Measurements from ENCODE around the gene RAD9A.

DNA sequence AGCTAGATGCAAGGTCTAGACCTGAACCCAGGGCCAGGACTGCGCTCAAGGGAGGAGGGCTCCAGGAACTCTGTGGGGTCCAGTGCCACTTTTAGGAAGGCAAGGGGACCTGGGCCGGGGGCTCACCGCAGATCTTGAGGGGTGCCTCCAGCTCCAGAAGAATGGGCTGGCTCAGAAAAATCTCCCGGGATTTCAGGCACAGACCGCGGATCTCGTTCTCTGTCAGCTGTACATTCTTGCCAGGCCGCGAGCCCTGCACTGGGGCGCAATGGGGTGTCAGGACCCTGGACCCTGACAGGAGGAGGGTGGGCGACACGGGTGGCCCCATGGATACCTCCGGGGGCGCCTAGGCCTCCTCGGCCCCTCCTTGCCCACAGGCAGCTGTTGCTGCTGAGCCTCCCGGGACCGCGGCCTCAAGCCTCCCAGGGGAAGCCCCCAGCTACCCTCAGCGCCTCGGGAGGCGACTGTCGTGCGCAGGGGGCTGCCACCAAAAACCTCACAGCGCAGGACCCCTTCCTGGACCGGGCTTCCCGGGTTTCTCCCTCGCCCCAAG is 9.2 kb downstream of the RAD9A start:
- TF ChIP-seq POLR2AphosphoS5 (IDR thresholded peaks at IDR 0.05; ENCODE audit: borderline replicate concordance, low read depth, low read length) (no peak), EZH2 (IDR thresholded peaks at IDR 0.05) (no peak)
